ENCODE data around the gene CDC14A. TPM values are rescaled to one million over a fixed set of nuclear protein-coding genes. Genes with fewer than 3 reads are reported as not detected.

CDC14A gene
- total and polyA plus RNA-seq, 2 donors (not counting 3 experiments of a cell fraction or from before 2014, with no cell fraction given), result 3.4 to 13.9 TPM

- no peaks in the 10 kb centered on the region for H4K20me1 ChIP-seq (replicated peaks; ENCODE audit: control insufficient read depth, extremely low read depth, insufficient read depth, low read length)
- no peak for TF ChIP-seq JUN (IDR thresholded peaks at IDR 0.05; ENCODE audit: borderline replicate concordance, insufficient read depth, insufficient read length, low read depth)
- TF ChIP-seq, protein P1, sequence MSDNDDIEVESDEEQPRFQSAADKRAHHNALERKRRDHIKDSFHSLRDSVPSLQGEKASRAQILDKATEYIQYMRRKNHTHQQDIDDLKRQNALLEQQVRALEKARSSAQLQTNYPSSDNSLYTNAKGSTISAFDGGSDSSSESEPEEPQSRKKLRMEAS (IDR thresholded peaks at IDR 0.05; ENCODE audit: insufficient read depth, insufficient read length), result no peak
- no peak for TF ChIP-seq POLR2A (IDR thresholded peaks at IDR 0.05; ENCODE audit: low read depth, low read length)
- no peak for TF ChIP-seq CTCF (IDR thresholded peaks at IDR 0.05; ENCODE audit: extremely low read depth in 1 of 2, insufficient read depth in 1 of 2, low read depth in 1 of 2, low read length in 2 of 2)
- TF ChIP-seq MYC (IDR thresholded peaks at IDR 0.05; ENCODE audit: low read depth, low read length), result no peak
- TF ChIP-seq POLR2AphosphoS5 (IDR thresholded peaks at IDR 0.05; ENCODE audit: insufficient read depth, low read depth, low read length), result no peak
- TF ChIP-seq GATA2 (IDR thresholded peaks at IDR 0.05; ENCODE audit: insufficient read depth, insufficient read length, low read depth, low read length), result no peak
- no peak for TF ChIP-seq FOS (IDR thresholded peaks at IDR 0.05; ENCODE audit: borderline replicate concordance, insufficient read depth, low read length)
- no peak for TF ChIP-seq EZH2 (IDR thresholded peaks at IDR 0.05; ENCODE audit: borderline replicate concordance, low read depth, low read length, severe bottlenecking)
- H3K9me1 ChIP-seq (replicated peaks; ENCODE audit: control insufficient read depth, extremely low read depth, insufficient read depth, low read length), result no peaks in the 10 kb centered on the region
- H3K27ac ChIP-seq (ENCODE audit: insufficient read depth, low read depth, low read length), result no peak overlapping the region
- H3K4me3 ChIP-seq (replicated peaks in 1 of 3; ENCODE audit: insufficient read depth in 1 of 3, low read depth in 1 of 3, low read length in 3 of 3), result no peak overlapping the region
- H3K9ac ChIP-seq (replicated peaks; ENCODE audit: extremely low read depth, insufficient read depth, low read length), result no peak overlapping the region
- H3K4me1 ChIP-seq (ENCODE audit: control insufficient read depth, extremely low read depth, insufficient read depth, low read length), result peaks cover 3% of the 10 kb centered on the region
- POLR2A ChIA-PET, result no interaction called here
- dilution Hi-C loops (cut with MboI; ENCODE audit: extremely low pct_ligation_motif_present, low sequenced_read_pairs) (no loop called here), intact Hi-C loops (cut with micrococcal nuclease) (no loop called here)
- DNase-seq (ENCODE audit: low read depth, low spot score) (no peak), FAIRE-seq (no peak)
- no peaks in the 10 kb centered on the region for H3K9me3 ChIP-seq (replicated peaks; ENCODE audit: control insufficient read depth, insufficient read depth, low read length)
- H3K4me2 ChIP-seq (ENCODE audit: insufficient read depth, low read length), result no peak overlapping the region
- CTCF ChIA-PET, result no interaction called here
- BruUV-seq (replicated peaks), result no TSS peak
- no peaks in the 10 kb centered on the region for H3K79me2 ChIP-seq (ENCODE audit: control insufficient read depth, insufficient read depth, low read length)
- no peak overlapping the region for H2AFZ ChIP-seq (ENCODE audit: low read depth, low read length)
- no peaks in the 10 kb centered on the region for H3K36me3 ChIP-seq (ENCODE audit: control insufficient read depth in 2 of 2, extremely low read depth in 1 of 2, insufficient read depth in 2 of 2, low read length in 2 of 2)
- no peaks in the 10 kb centered on the region for H3K27me3 ChIP-seq (ENCODE audit: control insufficient read depth in 2 of 2, insufficient read depth in 2 of 2, low read length in 2 of 2)
Measured at GRCh38 chr1:100344774-100345173, 7.5 kb upstream of the CDC14A start.

All from endothelial cell of umbilical vein (primary cell).